Measurements from ENCODE around the gene RANBP2.
"Not testable (repeated sequence)": the region's sequence is repeated elsewhere in the genome, so short reads cannot be mapped to it uniquely, and the experiment has no call there.

GRCh38 chr2:108690001-108690400 is 29.3 kb upstream of the RANBP2 start:
- not testable (repeated sequence) for TF ChIP-seq TAF15 (IDR thresholded peaks at IDR 0.05; ENCODE audit: low read depth, low read length); NR2F6 (CRISPR knock-in tag; IDR thresholded peaks at IDR 0.05); HNRNPLL (IDR thresholded peaks at IDR 0.05; ENCODE audit: low read depth, low read length, poor library complexity, severe bottlenecking); ATF7 (IDR thresholded peaks at IDR 0.05)
